ENCODE measurements around the gene ZFYVE26. TPM values are rescaled to one million over a fixed set of nuclear protein-coding genes. Genes with fewer than 3 reads are reported as not detected.

ZFYVE26 gene
- total and polyA plus RNA-seq, 2 donors (not counting 1 experiment from before 2014, with no cell fraction given), result 10.9 to 46.3 TPM

GRCh38 chr14:67815573-67816225 is 691 bp downstream of the ZFYVE26 start:
- POLR2A ChIA-PET, result interaction anchor here (0.5 to 1.1 kb wide), 2 partner anchors 307 to 978 kb away, joined by 3 read pairs; partner anchors contain the start of gene ZFP36L1
- peaks cover 51% of the 10 kb centered on the region for H3K4me1 Mint-ChIP-seq

More at GRCh38 chr14:67815573-67816225, 691 bp downstream of the ZFYVE26 start:
- Histone ChIP-seq H2AFZ (ENCODE audit: insufficient read depth, low read depth, low read length, poor library complexity, severe bottlenecking) (peak overlapping the region; percentile 79), H3K9ac (ENCODE audit: low read length) (peak overlapping the region; percentile 69), H3K36me3 (replicated peaks in 1 of 2; ENCODE audit: control extremely low read depth in 1 of 2, control insufficient read depth in 1 of 2, extremely low read depth in 1 of 2, insufficient read depth in 2 of 2, low read length in 1 of 2) (peaks cover 5 to 20% of the 10 kb centered on the region in 2 experiments), H3K79me2 (ENCODE audit: control insufficient read depth, insufficient read depth, low read length) (peaks cover 46% of the 10 kb centered on the region), H3K27me3 (replicated peaks in 1 of 4; ENCODE audit: control extremely low read depth in 1 of 4, control insufficient read depth in 3 of 4, insufficient read depth in 4 of 4, low read length in 3 of 4) (no peaks in the 10 kb centered on the region), H3K9me3 (ENCODE audit: control extremely low read depth in 1 of 3, control insufficient read depth in 2 of 3, insufficient read depth in 1 of 3, low read length in 2 of 3) (no peaks in the 10 kb centered on the region), H3K4me3 (ENCODE audit: control extremely low read depth in 1 of 5, extremely low read depth in 1 of 5, insufficient read depth in 1 of 5, low read depth in 2 of 5, low read length in 4 of 5) (peak overlapping the region; percentile 56 to 89 (median 77)), H3K4me1 (ENCODE audit: control insufficient read depth in 2 of 2, insufficient read depth in 2 of 2, low read length in 2 of 2) (peaks cover 27 to 33% of the 10 kb centered on the region in 2 donors), H4K20me1 (ENCODE audit: control insufficient read depth, insufficient read depth, low read length, poor library complexity, severe bottlenecking) (no peaks in the 10 kb centered on the region), H3K4me2 (replicated peaks; ENCODE audit: low read depth, low read length, poor library complexity, severe bottlenecking) (peak overlapping the region; percentile 78), H3K27ac (ENCODE audit: low read length in 2 of 2) (peak overlapping the region; percentile 79 to 84)
- intact Hi-C loops (cut with micrococcal nuclease), result loop anchor here (1.0 to 5.0 kb wide), 7 partner anchors 21 to 1337 kb away; partner anchors contain the start of genes ARG2, ATP6V1D, DCAF5 and RDH11
- CTCF ChIA-PET, result no interaction called here
- peak overlapping the region; percentile 96 for H3K27ac Mint-ChIP-seq
- ATAC-seq (ENCODE audit: low read depth) (no peak), DNase-seq (peak; percentile 18)
- peak overlapping the region; percentile 95 for H3K4me3 Mint-ChIP-seq
- H3K27me3 Mint-ChIP-seq, result no peaks in the 10 kb centered on the region
- 19% methylated on average over 6 of the region's 14 CpGs for WGBS (ENCODE audit: insufficient coverage)
- no peaks in the 10 kb centered on the region for H3K9me3 Mint-ChIP-seq (ENCODE audit: insufficient read depth)
- no peak for TF ChIP-seq EZH2 (IDR thresholded peaks at IDR 0.05; ENCODE audit: borderline replicate concordance, insufficient read depth, low read depth, low read length, poor library complexity, severe bottlenecking)
- TF ChIP-seq CTCF (IDR thresholded peaks at IDR 0.05), result no peak

Data from B cell (primary cell).